DND-41 (cell line): ENCODE measurements around the gene MKNK2.
"Not testable (repeated sequence)": the region's sequence is repeated elsewhere in the genome, so short reads cannot be mapped to it uniquely, and the experiment has no call there.

Source experiments
- ATAC-seq: fragments of 200-7000 bp; cut with Tn5 transposase; 3 replicates; pipeline ENCODE4 v1.9.1; 2021; ENCODE audit warnings: low read depth; ENCODE audit not compliant: insufficient read depth
- DNase-seq: peaks from one replicate; pipeline ENCODE4 v3.0.0-alpha.2; 2020
- H2AFZ ChIP-seq: 2 replicates; pipeline ENCODE4 v1.6.0; 2012; ENCODE audit warnings: low read depth, low read length
- H3K27ac ChIP-seq: 2 replicates; pipeline ENCODE4 v1.5.1; 2012; ENCODE audit warnings: low read length, inconsistent platforms
- H3K27me3 ChIP-seq: fragments of 200-600 bp; sonication (generic); 2 replicates; pipeline ENCODE4 v1.6.0; 2012; ENCODE audit warnings: low read length, mild to moderate bottlenecking, inconsistent platforms; ENCODE audit not compliant: insufficient read depth, poor library complexity
- H3K36me3 ChIP-seq: 2 replicates; pipeline ENCODE4 v1.5.1; 2012; ENCODE audit warnings: low read length, inconsistent platforms; ENCODE audit not compliant: insufficient read depth
- H3K4me1 ChIP-seq: 2 replicates; pipeline ENCODE4 v1.5.1; 2012; ENCODE audit warnings: mild to moderate bottlenecking, low read length; ENCODE audit not compliant: insufficient read depth
- H3K4me2 ChIP-seq: 2 replicates; pipeline ENCODE4 v1.6.0; 2012; ENCODE audit warnings: mild to moderate bottlenecking, moderate library complexity, low read length, inconsistent platforms; ENCODE audit not compliant: insufficient read depth
- H3K4me3 ChIP-seq, 2 experiments: fragments of 200-600 bp in 1 of 2; shearing (Covaris generic) in 1 of 2; 2 replicates each; pipeline ENCODE4 v1.5.1; 2012 to 2016; ENCODE audit warnings: inconsistent platforms in 2 of 2, low read length in 2 of 2, mild to moderate bottlenecking in 2 of 2, low read depth in 1 of 2, moderate library complexity in 1 of 2
- H3K79me2 ChIP-seq: 2 replicates; pipeline ENCODE4 v1.6.0; 2012; ENCODE audit warnings: low read length, inconsistent platforms; ENCODE audit not compliant: insufficient read depth
- H3K9ac ChIP-seq: 2 replicates; pipeline ENCODE4 v1.6.0; 2012; ENCODE audit warnings: low read depth, mild to moderate bottlenecking, inconsistent platforms, low read length, moderate library complexity
- H3K9me3 ChIP-seq: 2 replicates; pipeline ENCODE4 v1.5.1; 2012; ENCODE audit warnings: low read length, moderate library complexity, mild to moderate bottlenecking, inconsistent platforms; ENCODE audit not compliant: insufficient read depth, severe bottlenecking
- H4K20me1 ChIP-seq: 2 replicates; pipeline ENCODE4 v1.6.0; 2012; ENCODE audit warnings: low read length; ENCODE audit not compliant: insufficient read depth
- CTCF ChIP-seq: IDR thresholded peaks from 2 replicates; pipeline ENCODE4 v1.5.1; 2012; ENCODE audit warnings: borderline replicate concordance, low read length, moderate library complexity, mild to moderate bottlenecking; ENCODE audit not compliant: poor library complexity, severe bottlenecking; ENCODE audit errors: extremely low read depth
- EZH2 ChIP-seq: IDR thresholded peaks from 3 replicates; pipeline ENCODE4 v1.6.1; 2012; ENCODE audit warnings: borderline replicate concordance, low read depth, mild to moderate bottlenecking, moderate library complexity, low read length, inconsistent platforms; ENCODE audit not compliant: severe bottlenecking

MKNK2 gene

GRCh38 chr19:2089001-2089711 is 38.1 kb upstream of the MKNK2 start:
- no peaks in the 10 kb centered on the region for H3K27me3 ChIP-seq
- no peak overlapping the region for H2AFZ ChIP-seq
- H3K4me3 ChIP-seq: peak overlapping the region in 1 of 2 experiments; percentile 54; a peak in 1 of 4 replicates
- peak overlapping the region; percentile 83 for H3K9ac ChIP-seq
- no peak for TF ChIP-seq CTCF
- TF ChIP-seq EZH2: no peak
- H3K27ac ChIP-seq: peak overlapping the region; percentile 98
- peak overlapping the region; percentile 71 for H3K4me2 ChIP-seq
- DNase-seq: no peak
- no peaks in the 10 kb centered on the region for H3K9me3 ChIP-seq
- peaks cover 85% of the 10 kb centered on the region for H3K79me2 ChIP-seq
- peaks cover 40% of the 10 kb centered on the region for H3K36me3 ChIP-seq
- 0 out of 2 replicates have a peak, but pooled peaks cover 3% of the 10 kb centered on the region for H4K20me1 ChIP-seq
- H3K4me1 ChIP-seq: peaks cover 99% of the 10 kb centered on the region
- no peak for ATAC-seq

DNA sequence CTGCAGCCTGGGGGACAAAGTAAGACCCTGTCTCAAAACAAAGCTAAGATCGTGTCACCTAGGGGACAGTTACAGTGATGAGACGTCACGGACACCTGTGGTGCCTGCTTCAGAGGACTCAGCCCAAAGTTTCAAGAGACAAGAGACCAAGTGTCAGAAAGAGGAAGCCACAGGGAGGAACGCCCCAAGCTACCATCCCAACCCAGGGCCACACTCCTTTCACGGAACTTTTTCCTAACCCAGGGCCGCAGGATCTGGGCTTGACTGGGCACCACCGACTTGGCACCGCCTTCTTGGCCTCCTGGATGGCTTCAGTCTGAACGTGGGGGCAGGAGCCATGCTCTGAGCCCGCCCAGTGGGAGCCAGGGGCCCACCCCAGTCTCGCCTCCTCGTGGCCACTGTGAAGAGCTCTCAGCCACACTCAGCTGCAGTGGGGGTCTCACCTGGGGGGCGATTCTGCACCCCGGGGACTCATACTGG is 36.6 kb upstream of the MKNK2 start:
- peak overlapping the region; percentile 95 for H3K27ac ChIP-seq
- peak overlapping the region; percentile 46 for H3K4me2 ChIP-seq
- peaks cover 85% of the 10 kb centered on the region for H3K79me2 ChIP-seq
- ATAC-seq: no peak
- peak overlapping the region; percentile 86 for H3K9ac ChIP-seq
- no peaks in the 10 kb centered on the region for H3K27me3 ChIP-seq
- no peak overlapping the region for H2AFZ ChIP-seq
- DNase-seq: peak; percentile 56
- H4K20me1 ChIP-seq: peaks cover 11% of the 10 kb centered on the region
- H3K4me3 ChIP-seq: peak overlapping the region in 1 of 2 experiments; percentile 21; a peak in 1 of 4 replicates
- peaks cover 99% of the 10 kb centered on the region for H3K4me1 ChIP-seq
- peaks cover 42% of the 10 kb centered on the region for H3K36me3 ChIP-seq
- H3K9me3 ChIP-seq: no peaks in the 10 kb centered on the region
- TF ChIP-seq CTCF: peak; percentile 35
- no peak for TF ChIP-seq EZH2

DNA sequence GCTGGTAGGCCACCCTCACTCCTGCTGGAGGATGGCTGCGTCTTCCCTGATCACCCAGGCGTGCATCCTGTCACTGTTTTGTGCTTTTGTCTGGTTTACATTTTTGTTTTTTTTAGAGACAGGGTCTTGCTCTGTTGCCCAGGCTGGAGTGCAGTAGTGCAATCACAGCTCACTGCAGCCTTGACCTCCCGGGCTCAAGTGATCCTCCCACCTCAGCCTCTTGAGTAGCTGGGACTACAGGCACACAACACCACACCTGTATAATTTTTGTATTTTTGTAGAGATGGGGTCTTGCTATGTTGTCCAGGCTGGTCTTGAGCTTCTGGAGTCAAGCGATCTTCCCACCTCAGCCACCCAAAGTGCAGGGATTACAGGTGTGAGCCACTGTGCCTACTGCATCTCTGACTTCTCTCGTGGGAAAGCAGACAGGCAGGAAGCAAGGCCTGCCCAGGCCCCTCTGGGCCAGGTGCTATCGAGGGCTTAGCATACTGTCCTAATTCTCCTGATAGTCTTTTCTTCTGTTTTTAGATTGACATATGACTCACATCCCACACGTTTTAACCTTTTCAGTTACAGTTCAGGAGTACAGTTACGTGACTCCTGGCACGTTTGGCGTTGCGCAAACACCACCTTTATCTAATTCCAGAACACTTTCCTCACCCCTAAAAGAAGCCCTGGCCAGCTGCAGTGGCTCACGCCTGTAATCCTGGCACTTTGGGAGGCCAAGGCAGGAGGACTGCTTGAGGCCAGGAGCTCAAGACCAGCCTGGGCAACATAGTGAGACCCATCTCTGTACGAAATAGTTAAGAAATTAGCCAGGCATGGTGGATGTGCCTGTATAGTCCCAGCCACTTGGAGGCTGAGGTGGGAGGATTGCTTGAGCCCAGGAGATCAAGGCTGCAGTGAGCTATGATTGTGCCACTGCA is 35.9 kb upstream of the MKNK2 start:
- not testable (repeated sequence) for H3K9me3 ChIP-seq, H2AFZ ChIP-seq, H3K27me3 ChIP-seq
- Histone ChIP-seq H3K4me3 (peak overlapping the region in 1 of 2 experiments; percentile 21; a peak in 1 of 4 replicates), H3K36me3 (peaks cover 42% of the 10 kb centered on the region), H3K79me2 (peaks cover 85% of the 10 kb centered on the region), H3K9ac (peak overlapping the region; percentile 86), H3K4me1 (peaks cover 99% of the 10 kb centered on the region), H3K4me2 (peak overlapping the region; percentile 46), H3K27ac (peak overlapping the region; percentile 95), H4K20me1 (peaks cover 18% of the 10 kb centered on the region)
- ATAC-seq (peak; percentile 12), DNase-seq (peak; percentile 77)
